OCI-M1 (cell line): ENCODE measurements around the gene SMARCC2.
A peak's percentile ranks its signal among the peaks of the same experiment; 100 is the strongest.
"Not testable (repeated sequence)": the region's sequence is repeated elsewhere in the genome, so short reads cannot be mapped to it uniquely, and the experiment has no call there.

Experiments used
- DNase-seq: peaks from one replicate; lab custom pipeline; 2025; lab: John Stamatoyannopoulos, UW

Gene SMARCC2

DNA sequence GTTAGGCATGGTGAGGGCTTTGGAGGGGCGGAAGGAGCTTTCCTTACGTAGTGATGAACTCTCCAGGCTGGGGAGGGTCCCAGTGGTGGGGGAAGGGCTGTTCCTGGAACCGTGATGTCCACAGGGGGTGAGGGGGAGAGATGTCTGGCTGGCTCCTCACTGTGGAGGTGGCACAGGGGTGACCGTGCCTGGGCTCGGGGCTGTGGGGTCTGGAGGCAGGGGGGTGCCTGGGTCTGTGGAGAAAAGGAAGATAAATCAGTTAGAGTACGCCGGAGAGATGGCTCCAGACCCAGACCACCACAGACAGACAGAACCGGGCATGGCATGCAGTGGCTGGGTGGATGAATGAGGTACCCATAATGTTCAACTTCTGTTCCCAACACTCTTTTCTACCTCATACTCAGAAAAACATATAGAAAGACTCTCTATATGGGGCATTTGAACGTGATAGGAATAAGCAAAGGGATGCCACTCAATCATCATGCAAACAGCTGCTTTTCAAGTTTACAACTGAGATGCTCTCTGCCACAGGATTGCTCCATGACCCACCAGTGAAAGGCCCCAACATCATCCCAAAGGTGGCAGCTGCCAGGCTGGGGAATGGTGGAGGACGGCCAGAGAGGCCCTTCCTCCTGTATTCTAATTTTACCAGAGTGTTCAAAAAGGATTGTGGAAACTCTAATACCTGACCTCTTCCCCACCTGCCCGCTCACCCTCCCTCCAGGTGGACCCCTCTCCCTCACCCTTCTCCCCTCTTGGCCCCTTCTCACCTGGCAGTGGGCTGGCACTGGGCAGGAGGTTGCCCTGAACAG lies 25.5 kb downstream of the SMARCC2 start:
- DNase-seq, result no peak

DNA sequence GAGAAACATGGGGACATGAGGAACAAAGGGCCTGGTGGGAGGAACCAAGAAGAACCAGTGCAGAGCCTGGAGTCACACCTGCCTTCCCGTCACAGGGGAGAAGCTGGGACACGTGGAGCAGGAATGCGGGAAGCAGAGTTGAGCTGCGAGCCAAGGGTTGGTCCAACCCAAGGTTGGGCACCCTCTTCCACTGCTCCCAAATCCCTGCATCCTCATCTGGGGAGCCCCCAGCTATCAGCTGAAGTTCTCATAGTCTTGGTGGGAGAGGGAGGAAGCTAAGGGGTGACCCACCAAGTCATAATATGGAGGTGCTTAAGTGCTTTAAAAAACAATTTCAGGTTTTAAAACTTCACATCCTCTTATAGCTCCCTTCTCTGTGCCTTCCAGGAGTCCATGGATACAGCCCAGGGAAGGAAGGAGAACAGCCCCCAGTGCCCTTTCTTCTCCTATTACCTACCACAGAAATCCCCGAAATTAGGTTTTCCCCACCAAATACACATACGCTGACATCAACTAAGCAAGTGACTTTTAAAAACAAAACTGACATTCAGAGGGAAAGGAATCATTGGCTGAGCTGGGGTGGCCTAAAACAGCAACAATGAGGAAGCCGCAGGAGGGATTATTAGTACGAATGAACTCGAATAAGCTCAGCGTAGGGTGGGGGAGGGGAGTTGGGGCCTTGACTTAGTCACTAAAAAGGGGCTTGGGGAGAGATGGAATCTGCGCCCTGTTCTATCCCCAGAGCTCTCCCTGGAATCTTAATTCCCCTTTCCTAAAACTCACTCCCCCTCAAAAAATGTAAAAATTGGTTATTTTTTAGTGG lies 26.6 kb downstream of the SMARCC2 start:
- DNase-seq, result no peak

DNA sequence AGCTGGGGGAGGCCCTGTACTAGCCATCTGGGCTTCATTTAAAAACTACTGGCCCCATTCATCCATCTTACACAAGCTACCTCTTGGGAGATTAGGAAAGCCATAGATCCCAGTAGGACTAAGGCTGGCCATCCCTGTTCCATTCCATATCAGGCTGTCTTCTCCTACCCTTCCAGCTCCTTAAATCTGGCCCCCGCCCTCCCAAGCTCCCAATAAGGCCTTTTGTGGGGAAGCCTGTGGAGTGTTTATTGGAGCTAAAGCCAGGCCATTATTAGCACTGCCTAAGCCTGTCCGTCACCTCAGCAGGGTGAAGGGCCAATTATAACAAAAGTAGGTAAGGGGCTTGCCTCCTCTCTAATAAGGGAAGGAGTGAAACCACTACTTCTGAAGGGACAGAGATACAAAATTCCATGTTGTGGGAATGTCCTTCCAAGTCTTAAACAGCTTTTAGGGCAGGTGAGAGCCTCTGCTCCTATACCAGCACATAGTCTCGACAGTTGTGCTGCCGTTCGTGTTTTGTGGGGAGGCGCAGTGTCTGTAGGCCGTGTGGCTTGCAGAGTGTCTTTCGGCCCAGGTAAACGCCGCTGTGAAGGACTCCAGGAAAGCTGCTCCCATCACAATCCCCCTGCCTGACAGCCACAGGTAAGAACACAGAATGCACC lies 27.5 kb downstream of the SMARCC2 start:
- no peak for DNase-seq

DNA sequence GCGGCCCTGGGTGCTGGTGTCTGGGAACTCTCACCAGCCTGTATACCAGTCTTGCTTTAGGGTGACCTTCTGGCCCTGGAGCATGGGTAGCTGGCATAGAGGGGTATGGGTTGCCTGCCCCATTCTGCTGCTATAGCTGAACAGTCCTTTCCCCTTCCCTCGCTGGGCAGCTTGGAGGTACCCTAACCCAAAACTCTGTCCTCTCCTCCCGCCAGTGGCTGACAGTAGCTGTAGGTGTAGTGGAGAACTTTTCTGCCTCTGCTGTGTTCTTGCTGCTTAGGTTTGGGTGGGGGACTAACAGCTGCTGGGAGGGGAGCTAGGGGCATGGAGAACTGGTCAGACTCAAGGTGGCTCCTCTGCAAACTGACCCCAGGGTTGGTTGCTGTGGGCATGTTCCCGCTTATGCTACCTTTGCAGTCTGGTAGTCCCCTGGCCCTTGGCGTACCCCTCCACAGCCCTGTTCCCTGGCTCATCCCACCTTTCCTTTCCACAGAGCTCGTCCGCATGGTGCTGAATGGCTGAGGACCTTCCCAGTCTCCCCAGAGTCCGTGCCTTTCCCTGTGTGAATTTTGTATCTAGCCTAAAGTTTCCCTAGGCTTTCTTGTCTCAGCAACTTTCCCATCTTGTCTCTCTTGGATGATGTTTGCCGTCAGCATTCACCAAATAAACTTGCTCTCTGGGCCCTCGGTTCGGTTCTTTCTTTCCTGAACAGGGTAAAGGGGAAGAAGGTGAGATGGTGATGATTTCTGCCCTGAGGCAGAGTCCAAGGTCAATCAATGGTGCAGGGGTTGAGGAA lies 28.2 kb downstream of the SMARCC2 start:
- DNase-seq, result no peak

DNA sequence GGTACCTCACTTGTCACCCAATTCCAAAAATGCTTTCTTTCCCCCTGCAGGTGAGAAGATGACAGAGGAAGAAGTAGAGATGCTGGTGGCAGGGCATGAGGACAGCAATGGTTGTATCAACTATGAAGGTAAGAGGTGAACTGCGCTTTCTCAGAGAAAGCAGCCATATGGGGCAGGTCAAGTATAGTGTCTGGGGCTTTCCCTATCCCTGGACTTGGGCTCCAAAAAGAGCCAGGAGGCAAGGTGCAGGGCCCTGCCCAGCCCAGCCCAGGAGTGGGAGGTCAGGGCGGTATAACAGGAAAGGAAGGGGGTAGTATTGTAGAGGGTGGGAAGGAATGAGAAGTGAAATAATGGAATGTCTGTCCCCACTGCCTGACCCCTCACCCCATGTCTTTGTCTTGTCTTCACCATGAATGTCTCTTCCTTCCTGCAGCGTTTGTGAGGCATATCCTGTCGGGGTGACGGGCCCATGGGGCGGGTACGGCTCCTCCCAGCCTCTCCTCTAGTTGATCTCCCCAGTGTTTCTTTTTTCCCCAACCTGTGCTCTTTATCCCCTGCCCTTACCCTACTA lies 29.0 kb downstream of the SMARCC2 start:
- DNase-seq, result no peak

DNA sequence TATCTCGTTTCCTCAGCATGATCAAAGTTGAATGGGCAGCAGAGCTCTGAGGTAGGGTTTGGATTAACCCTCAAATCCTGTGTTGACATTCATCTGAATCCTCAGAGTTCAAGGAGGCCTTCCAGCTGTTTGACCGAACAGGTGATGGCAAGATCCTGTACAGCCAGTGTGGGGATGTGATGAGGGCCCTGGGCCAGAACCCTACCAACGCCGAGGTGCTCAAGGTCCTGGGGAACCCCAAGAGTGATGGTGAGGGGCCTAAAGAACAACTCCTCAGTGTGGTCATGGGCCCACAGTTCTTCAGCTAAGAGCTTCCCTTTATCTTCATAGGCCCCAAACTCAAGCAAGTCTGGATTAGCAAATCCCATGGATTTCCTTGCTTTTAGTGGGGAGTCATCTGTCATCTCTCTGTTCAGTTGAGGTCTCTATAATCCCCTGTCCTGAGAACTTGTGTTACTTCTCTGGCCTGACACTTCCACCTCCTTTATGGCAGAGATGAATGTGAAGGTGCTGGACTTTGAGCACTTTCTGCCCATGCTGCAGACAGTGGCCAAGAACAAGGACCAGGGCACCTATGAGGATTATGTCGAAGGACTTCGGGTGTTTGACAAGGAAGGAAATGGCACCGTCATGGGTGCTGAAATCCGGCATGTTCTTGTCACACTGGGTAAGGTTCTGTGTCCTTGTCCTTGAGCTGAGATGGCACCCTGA lies 29.6 kb downstream of the SMARCC2 start:
- no peak for DNase-seq

DNA sequence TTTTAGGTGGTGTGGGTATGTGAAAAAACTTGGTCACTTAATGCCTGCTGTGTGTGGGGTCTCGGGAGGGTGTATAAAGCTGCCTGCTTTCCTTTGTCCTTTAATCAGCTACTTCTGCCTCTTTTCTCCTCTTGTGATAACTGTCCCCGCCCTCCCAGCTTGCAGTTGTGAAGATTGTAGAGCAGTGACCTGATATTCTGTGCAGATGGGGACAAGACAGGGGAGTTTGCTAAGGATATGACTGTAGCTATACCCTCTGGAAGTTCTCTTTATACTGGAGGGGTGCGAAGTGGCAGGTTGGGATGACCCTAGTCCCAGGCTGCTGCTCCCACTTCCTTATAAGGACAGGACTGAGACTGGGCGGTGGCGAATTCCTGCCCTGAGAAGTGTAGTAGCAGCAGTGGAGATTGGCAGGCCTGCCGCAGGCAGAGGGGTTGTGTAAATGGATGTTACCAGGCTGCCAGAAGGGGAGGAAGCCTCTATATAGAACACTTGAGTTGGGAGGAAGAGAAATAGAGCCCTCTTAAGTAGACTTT lies 30.3 kb downstream of the SMARCC2 start:
- DNase-seq, result peak; percentile 82

DNA sequence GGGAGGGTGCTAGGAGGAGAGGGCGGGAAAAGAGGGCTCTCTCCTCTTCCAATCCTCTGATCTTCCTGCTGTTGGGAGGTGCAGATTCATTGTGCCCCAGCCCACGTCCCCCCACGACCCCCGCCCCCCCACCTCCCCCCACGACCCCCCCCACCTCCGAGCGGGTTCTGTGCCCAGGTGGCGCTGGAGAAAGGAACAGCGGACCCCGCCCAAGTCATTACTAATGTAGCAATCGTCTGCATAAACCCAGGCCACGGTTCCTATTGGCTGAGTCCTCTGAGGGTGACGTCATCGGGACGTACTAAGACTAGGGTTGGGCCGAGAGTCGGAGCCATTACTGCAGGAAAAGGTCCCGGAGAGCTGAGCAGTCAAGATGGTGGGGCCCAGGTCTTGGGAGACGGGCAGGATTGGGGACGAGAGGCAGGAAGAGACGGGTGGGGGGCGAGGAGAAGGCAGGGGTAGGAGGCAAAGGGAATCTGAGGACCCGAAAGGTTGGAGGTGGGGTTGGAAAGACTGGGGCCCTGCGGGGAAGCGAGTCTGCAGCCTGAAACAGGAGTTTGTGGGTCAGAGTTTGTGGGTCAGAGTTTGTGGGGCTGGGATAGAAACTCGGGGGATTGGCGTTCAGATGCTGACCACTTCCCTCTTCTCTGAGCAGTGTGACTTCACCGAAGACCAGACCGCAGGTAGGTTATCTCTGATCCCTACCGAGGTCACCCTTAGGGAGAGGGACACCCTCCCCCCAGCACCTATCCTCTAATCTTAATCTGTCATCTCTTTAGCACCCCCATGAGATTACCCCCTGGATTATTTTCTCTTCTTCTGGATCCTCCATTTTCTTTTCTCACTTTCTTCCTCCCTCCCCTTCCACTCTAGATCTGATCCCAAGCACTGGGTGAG lies 31.0 kb downstream of the SMARCC2 start, which contains the start of gene MYL6:
Gene MYL6, plus strand, starts transcription at position 331 of the 897 bp plus-strand sequence. Its CDS starts 43 bp downstream, at position 374.
- DNase-seq, result peak; percentile 98

DNA sequence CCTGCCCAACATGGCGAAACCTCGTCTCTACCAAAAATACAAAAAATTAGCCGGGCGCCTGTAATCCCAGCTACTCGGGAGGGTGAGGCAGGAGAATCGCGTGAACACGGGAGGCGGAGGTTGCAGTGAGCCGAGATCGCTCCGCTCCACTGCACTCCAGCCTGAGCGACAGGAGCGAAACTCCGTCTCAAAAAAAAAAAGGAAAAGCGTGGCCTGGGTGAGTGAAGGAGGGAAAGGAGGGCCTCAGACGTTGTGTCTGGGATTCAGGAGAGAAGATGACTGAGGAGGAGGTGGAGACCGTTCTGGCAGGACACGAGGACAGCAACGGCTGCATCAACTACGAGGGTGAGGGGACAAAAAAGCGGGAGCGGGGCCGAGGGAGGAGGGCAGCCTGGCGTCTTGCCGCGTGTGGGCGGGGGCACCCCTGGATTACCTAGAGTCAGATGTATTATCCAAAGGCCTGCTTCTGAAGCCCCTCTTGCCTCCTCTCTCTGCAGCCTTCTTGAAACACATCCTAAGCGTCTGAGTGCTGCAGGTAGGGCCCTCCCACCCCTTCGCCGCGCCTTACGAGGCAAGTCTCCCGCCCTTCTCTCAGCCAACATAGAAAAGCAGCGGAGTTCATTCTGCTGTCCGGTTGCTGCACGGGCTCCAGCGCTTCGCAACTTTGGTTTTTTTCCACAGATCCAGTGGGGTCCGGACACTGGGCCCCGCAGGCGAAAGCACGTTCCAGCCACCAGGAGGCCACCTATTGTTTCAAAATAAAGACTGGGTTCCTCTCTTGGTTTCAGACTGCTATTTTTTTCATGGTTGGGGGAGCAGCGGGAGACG lies 31.9 kb downstream of the SMARCC2 start:
- peak; percentile 91 for DNase-seq

DNA sequence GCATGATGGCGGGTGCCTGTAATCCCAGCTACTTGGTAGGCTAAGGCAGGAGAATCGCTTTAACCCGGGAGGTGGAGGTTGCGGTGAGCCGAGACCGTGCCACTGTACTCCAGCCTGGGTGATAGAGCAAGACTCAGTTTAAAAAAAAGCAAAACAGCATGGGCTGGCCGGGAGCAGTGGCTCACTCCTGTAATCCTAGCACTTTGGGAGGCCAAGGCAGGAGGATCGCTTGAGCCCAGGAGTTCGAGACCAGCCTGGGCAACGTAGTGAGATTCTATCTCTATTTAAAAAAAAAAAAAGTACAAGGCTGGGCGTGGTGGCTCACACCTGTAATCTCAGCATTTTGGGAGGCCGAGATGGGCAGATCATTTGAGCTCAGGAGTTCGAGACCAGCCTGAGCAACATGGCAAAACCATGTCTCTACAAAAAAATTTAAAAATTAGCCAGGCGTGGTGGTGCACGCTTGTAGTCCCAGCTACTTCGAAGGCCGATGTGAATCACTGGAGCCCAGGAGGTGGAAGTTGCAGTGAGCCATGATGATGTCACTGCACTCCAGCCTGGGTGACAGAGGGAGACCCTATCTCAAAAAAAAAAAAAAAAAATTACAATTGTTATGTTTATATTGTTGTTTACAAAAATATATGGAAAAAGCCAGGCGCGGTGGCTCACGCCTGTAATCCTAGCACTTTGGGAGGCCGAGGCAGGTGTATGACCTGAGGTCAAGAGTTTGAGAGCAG lies 32.7 kb downstream of the SMARCC2 start:
- DNase-seq, result not testable (repeated sequence)

DNA sequence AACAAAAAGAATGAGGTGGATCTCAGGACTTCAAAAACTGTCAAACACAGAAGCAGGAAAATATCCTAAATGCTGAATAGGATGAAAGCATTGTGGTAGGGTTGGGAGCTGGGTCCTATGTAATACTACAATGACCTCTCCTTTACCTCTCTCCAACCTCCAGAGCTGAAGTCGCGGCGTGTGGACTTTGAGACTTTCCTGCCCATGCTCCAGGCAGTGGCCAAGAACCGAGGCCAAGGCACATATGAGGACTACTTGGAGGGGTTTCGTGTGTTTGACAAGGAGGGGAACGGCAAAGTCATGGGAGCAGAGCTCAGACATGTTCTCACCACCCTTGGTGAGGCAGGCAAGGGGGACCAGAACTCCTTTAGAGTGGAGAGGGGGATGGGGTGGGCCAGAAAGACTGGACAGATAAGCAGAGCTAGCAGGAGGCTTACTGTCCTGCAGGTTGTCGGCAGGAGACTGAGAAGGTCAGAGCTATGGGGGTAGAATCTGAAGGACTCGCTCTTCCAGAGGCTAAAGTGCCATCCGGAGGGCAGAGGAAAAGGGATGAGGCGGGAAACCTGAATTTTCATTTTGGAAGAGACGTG lies 33.9 kb downstream of the SMARCC2 start:
- no peak for DNase-seq

DNA sequence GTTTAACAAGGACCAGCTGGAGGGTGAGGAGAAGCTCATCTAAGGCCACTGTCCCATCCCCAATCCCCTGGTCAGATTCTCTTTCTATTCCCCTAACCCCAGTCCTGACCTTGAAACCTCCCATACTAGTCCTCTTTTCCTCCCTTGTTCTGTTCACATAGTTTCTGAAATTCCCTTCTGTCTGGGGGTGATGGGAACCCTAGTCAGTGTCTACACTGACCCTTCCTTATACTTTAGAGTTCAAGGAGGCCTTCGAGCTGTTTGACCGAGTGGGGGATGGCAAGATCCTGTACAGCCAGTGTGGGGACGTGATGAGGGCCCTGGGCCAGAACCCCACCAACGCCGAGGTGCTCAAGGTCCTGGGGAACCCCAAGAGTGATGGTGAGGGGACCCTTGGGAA lies 34.5 kb downstream of the SMARCC2 start:
- DNase-seq, result no peak

DNA sequence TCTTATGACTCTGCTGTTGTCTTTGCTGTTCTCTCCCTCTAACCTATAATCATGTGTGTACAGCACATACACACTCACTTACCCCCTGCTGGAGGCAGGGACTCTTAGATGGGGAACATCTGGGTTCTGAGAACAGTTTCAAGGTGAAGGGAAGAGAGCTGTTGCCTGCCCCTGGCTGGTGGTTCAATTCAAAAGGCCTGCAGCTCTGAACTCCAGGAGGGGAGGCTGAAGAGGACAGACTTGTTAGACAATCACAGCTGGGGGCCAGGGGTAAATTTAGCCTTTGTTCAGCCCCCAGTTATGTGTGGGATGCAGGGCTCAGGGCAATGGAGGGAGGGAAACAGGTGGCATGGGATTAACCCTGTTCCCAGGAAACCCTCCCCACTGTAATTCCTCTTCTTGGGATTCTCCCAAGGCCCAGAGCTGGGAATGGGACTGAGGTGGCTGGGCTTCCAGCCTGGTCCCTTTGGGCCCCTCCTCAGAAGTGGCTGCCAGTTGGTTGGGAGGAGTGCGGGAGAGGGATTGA lies 35.0 kb downstream of the SMARCC2 start:
- DNase-seq, result no peak

DNA sequence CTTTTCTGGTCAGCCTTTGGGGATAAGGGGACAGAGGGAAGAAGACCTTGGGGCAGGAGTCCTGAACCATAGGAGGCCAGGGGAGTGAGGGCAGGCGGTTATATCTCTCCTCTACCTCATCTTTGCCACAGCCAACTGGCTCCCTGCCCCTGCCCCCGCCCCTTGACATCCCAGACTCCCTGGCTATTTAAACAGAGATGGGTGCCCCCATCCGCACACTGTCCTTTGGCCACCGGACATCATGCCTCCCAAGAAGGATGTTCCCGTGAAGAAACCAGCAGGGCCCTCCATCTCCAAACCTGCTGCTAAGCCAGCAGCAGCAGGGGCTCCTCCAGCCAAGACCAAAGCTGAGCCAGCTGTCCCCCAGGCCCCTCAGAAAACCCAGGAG lies 35.6 kb downstream of the SMARCC2 start:
- DNase-seq, result no peak

DNA sequence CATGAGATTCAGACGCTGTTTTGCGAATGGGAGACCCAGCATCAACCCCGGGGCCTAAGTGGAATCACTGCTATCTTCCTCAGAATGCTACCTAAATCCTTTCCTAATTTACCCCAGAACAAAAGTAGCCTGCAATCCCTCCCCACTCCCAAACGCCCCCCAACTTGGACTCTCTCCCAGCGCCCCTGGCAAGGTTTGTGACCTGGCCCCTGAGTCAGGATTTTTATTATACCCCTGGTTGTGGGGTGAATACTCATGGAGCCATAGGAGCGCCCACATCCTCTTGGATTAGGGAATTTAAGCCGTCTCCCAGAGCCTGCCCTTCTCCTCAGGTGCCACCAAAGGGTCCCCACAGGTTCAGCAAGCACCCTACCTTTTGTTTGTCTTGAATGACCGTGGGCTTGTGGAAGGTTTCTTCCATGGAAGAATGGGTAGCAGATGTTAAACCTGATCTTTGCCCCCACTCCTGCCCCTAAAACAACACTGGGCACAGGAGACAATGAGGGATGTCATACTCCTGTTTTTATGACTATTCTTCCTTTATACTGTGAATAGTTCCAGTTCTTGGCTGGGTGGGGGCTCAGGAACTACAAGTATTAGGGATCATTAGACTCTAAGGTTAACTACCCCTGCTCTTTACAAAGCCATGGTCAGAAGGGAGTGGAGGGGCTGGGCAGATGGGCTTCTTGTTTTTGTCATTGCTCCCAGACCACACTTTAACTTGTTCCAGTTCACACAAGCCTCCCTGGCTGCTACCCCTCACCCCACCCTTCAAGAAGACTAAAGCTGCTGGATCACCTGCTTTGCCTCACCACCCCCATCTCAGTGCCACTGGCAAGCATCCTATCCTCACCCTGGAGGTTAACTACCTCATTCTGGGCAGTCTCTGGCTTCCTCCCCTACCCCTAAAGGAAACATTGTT lies 36.3 kb downstream of the SMARCC2 start:
- DNase-seq, result no peak

DNA sequence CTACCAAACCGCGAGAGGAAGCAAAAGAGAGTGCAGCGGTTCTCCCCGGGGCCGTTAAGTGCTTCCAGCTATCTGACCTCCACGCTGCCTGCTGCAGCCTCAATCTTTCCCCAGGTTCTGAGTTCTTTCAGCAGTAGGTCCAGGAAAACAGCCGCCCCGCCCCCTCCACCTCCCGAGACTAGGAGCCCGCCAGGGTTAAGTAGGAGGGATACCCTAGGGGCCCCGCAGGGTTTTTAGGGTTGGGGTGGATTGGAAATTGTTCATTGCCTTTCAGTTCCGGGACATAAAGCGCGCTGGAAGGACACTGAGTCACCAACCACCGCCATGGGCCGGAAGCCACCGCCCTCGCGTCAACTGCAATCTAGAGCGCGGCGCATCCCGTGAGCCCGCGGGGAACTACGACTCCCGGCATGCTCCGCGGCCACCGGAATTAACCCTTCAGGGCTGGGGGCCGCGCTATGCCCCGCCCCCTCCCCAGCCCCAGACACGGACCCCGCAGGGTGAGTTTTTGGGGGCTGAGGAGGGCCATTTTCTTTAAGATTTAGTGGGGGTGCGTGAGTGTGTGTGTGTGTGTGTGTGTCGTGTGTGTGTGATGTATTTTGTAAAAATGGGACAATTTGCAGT lies 37.0 kb downstream of the SMARCC2 start, which contains the start of gene MYL6B:
Gene MYL6B, plus strand, starts transcription at position 456 of the 624 bp plus-strand sequence. CDS start 1,332 bp downstream, outside the sequence.
- DNase-seq, result peak; percentile 94
